KMS-11 (cell line): Measurements from ENCODE around the gene OTOP1.

ENCODE experiments used
- H2AFZ ChIP-seq: fragments of 200-600 bp; sonication (generic); 2 replicates; pipeline ENCODE4 v1.6.1; 2016; ENCODE audit warnings: antibody characterized with exemption, mixed run types, low read depth
- H3K27ac ChIP-seq: fragments of 200-600 bp; sonication (generic); 2 replicates; pipeline ENCODE4 v1.6.1; 2016; ENCODE audit warnings: mild to moderate bottlenecking, mixed run types
- H3K27me3 ChIP-seq: fragments of 200-600 bp; sonication (generic); 2 replicates; pipeline ENCODE4 v1.6.1; 2017; ENCODE audit warnings: mild to moderate bottlenecking, low read depth, mixed run types, moderate library complexity; ENCODE audit not compliant: insufficient read depth
- H3K36me3 ChIP-seq: fragments of 200-600 bp; sonication (generic); 2 replicates; pipeline ENCODE4 v1.6.1; 2017; ENCODE audit warnings: mild to moderate bottlenecking, mixed run types; ENCODE audit not compliant: insufficient read depth
- H3K4me1 ChIP-seq: fragments of 200-600 bp; sonication (generic); 2 replicates; pipeline ENCODE4 v1.6.1; 2016; ENCODE audit warnings: mild to moderate bottlenecking, low read depth, mixed run types; ENCODE audit not compliant: poor library complexity, severe bottlenecking
- H3K4me2 ChIP-seq: fragments of 200-600 bp; sonication (generic); 2 replicates; pipeline ENCODE4 v1.7.0; 2016; ENCODE audit warnings: mild to moderate bottlenecking, mixed run types
- H3K4me3 ChIP-seq: fragments of 200-600 bp; sonication (generic); IDR thresholded peaks from 2 replicates; pipeline ENCODE4 v1.6.1; 2017; ENCODE audit warnings: low read depth, low read length, mixed read lengths; ENCODE audit not compliant: insufficient read depth
- H3K79me2 ChIP-seq: fragments of 200-600 bp; sonication (generic); 2 replicates; pipeline ENCODE4 v1.6.1; 2016; ENCODE audit warnings: low read depth, mixed run types; ENCODE audit not compliant: insufficient read depth
- H3K9ac ChIP-seq: fragments of 200-600 bp; sonication (generic); 2 replicates; pipeline ENCODE4 v1.6.1; 2016; ENCODE audit warnings: mild to moderate bottlenecking, mixed run types
- H4K20me1 ChIP-seq: fragments of 200-600 bp; sonication (generic); 2 replicates; pipeline ENCODE4 v1.6.1; 2016; ENCODE audit warnings: mild to moderate bottlenecking, mixed run types; ENCODE audit not compliant: insufficient read depth
- TF ChIP-seq, protein P1 (sequence below): fragments of 200-600 bp; sonication (generic); conservative IDR thresholded peaks from 2 replicates; pipeline ENCODE4 v1.6.1; 2017; ENCODE audit warnings: low read depth, mild to moderate bottlenecking, antibody characterized with exemption, low read length, moderate library complexity, mixed read lengths

Gene OTOP1

GRCh38 chr4:4269856-4270255 is 43.1 kb upstream of the OTOP1 start:
- H3K4me3 ChIP-seq: no peak overlapping the region
- no peak overlapping the region for H3K27ac ChIP-seq
- H4K20me1 ChIP-seq: no peaks in the 10 kb centered on the region
- H2AFZ ChIP-seq: no peak overlapping the region
- no peaks in the 10 kb centered on the region for H3K27me3 ChIP-seq
- H3K4me1 ChIP-seq: no peaks in the 10 kb centered on the region
- H3K36me3 ChIP-seq: no peaks in the 10 kb centered on the region
- H3K4me2 ChIP-seq: no peak overlapping the region
- no peak overlapping the region for H3K9ac ChIP-seq
- no peaks in the 10 kb centered on the region for H3K79me2 ChIP-seq
- TF ChIP-seq, protein P1, sequence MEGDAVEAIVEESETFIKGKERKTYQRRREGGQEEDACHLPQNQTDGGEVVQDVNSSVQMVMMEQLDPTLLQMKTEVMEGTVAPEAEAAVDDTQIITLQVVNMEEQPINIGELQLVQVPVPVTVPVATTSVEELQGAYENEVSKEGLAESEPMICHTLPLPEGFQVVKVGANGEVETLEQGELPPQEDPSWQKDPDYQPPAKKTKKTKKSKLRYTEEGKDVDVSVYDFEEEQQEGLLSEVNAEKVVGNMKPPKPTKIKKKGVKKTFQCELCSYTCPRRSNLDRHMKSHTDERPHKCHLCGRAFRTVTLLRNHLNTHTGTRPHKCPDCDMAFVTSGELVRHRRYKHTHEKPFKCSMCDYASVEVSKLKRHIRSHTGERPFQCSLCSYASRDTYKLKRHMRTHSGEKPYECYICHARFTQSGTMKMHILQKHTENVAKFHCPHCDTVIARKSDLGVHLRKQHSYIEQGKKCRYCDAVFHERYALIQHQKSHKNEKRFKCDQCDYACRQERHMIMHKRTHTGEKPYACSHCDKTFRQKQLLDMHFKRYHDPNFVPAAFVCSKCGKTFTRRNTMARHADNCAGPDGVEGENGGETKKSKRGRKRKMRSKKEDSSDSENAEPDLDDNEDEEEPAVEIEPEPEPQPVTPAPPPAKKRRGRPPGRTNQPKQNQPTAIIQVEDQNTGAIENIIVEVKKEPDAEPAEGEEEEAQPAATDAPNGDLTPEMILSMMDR: no peak

- Histone ChIP-seq H3K36me3 (no peaks in the 10 kb centered on the region), H3K27ac (no peak overlapping the region), H4K20me1 (no peaks in the 10 kb centered on the region), H3K9ac (no peak overlapping the region), H3K27me3 (no peaks in the 10 kb centered on the region), H3K4me3 (no peak overlapping the region), H3K79me2 (no peaks in the 10 kb centered on the region), H3K4me1 (no peaks in the 10 kb centered on the region), H2AFZ (no peak overlapping the region), H3K4me2 (no peak overlapping the region)
- TF ChIP-seq, protein P1: no peak
These were observed 42.6 kb upstream of the OTOP1 start for GRCh38 chr4:4269331-4269731.

DNA sequence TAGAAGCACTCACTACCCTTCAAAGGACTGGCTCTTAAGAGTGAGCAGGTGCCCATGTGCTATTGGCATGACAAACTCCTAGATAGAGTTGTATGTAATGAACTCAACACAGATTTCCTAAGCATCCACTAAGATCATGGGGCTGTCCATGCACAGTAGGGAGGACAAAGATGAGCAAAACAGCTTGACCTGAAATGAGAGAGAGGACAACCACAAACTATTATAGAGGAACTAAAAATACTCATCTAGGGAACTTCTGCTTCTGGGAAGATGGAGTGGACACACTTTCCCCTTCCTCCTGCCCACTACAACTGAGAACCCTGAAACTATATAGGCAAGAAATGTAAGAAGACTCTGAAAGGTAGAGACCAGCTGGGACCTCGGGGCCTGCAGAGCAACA is 42.0 kb upstream of the OTOP1 start:
- no peaks in the 10 kb centered on the region for H3K36me3 ChIP-seq
- H3K4me2 ChIP-seq: no peak overlapping the region
- H3K79me2 ChIP-seq: no peaks in the 10 kb centered on the region
- H3K9ac ChIP-seq: no peak overlapping the region
- no peak overlapping the region for H2AFZ ChIP-seq
- H3K27me3 ChIP-seq: no peaks in the 10 kb centered on the region
- no peaks in the 10 kb centered on the region for H3K4me1 ChIP-seq
- TF ChIP-seq, protein P1: no peak
- H3K27ac ChIP-seq: no peak overlapping the region
- H3K4me3 ChIP-seq: no peak overlapping the region
- no peaks in the 10 kb centered on the region for H4K20me1 ChIP-seq

DNA sequence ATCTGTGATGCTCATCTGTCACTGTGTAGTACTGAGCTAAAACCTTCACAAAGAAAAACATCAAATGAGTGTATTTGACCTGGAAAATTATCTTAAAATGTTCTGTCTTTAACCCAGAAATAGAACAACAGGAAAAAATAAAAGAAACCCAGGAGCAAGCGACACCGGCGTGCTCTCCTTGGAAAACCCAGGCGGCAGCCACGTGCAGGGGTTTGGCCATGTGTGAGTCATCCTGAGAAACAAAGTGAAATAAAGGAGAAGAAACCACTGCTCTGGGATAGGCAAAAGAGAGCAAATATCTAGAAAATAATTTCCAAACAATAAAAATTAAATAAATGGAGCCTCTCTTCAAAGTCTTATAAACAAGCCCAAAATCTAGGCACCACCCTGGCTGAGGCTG is 41.3 kb upstream of the OTOP1 start:
- H2AFZ ChIP-seq: no peak overlapping the region
- H3K4me3 ChIP-seq: no peak overlapping the region
- no peak overlapping the region for H3K9ac ChIP-seq
- TF ChIP-seq, protein P1: no peak
- H3K79me2 ChIP-seq: no peaks in the 10 kb centered on the region
- H3K27ac ChIP-seq: no peak overlapping the region
- H3K36me3 ChIP-seq: no peaks in the 10 kb centered on the region
- H3K4me1 ChIP-seq: no peaks in the 10 kb centered on the region
- H4K20me1 ChIP-seq: no peaks in the 10 kb centered on the region
- no peaks in the 10 kb centered on the region for H3K27me3 ChIP-seq
- no peak overlapping the region for H3K4me2 ChIP-seq

- no peak overlapping the region for H3K4me3 ChIP-seq
- H3K9ac ChIP-seq: no peak overlapping the region
- no peak overlapping the region for H3K27ac ChIP-seq
- no peaks in the 10 kb centered on the region for H3K4me1 ChIP-seq
- H4K20me1 ChIP-seq: no peaks in the 10 kb centered on the region
- TF ChIP-seq, protein P1: peak; percentile 52
- no peaks in the 10 kb centered on the region for H3K36me3 ChIP-seq
- H3K79me2 ChIP-seq: no peaks in the 10 kb centered on the region
- no peak overlapping the region for H2AFZ ChIP-seq
- no peak overlapping the region for H3K4me2 ChIP-seq
- H3K27me3 ChIP-seq: no peaks in the 10 kb centered on the region
These were observed 33.5 kb upstream of the OTOP1 start for GRCh38 chr4:4260185-4260751.
